Hypothalamus (tissue), 51 donors: Measurements from ENCODE around the gene RANBP9.

ENCODE experiments used
- DNase-seq, 51 donors: peaks; one replicate each; lab custom pipeline; 2025; lab: John Stamatoyannopoulos, UW

RANBP9 gene

DNA sequence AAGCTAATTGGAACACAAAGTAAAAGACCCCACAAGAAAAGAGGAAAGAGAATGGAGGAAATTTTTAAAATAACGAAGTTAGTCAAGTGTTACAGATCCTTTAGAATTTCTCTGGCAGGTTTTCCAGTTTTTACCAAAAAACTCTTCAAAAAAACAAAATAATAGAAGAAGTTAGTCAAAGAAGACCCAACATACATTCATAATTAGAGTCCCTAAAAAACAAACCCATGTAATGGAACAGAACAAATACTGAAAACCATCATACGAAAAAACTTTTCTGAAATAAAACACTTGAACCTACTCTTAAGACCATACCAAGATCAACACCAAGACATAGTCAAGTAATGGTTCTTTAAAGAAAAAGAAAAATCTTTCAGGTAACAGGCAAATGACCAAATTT is 31.6 kb downstream of the RANBP9 start:
- no peak for DNase-seq

GRCh38 chr6:13678255-13678983 is 33.2 kb downstream of the RANBP9 start:
- DNase-seq = no peak

DNA sequence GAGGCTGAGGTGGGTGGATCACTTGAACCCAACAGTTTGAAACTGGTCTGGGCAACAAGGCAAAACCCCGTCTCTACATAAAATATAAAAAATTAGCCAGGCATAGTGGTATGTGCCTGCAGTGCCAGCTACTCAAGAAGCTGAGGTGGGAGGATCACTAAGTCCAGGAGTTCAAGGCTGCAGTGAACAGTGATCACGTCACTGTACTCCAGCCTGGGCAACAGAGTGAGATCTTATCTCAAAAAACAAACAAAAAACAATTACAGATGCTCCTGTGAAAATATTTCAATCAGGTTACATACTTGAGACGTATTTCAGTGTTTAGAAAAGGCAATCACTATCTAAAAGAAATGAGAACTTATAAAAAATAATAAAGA is 33.8 kb downstream of the RANBP9 start:
- DNase-seq = no peak

GRCh38 chr6:13676551-13677156 is 35.0 kb downstream of the RANBP9 start:
- no peak for DNase-seq

GRCh38 chr6:13674533-13675190 is 37.0 kb downstream of the RANBP9 start:
- DNase-seq = no peak

DNA sequence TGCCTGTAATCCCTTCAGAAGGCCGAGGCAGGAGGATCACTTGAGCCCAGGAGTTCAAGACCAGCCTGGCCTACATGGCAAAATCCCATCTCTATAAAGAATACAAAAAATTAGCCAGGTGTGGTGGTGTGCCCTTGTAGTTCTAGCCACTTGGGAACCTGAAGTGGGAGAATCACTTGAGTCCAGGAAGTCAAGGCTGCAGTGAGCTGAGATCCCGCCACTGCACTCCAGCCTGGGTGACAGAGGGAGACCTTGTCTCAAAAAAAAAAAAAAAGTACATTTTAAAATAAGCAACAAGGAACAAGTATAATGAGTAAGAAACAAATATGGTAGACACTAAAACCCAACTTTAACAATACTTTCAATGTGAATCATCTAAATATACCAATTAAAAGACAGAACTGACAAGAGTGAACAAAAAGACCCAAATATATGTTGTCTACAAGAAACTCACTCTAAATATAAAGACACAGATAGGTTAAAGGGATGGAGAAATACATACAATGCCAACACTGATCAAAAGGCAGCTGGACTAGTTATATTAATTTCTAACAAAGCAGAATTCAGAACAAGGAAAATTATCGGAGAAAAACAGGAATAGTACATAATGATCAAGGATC is 37.7 kb downstream of the RANBP9 start:
- DNase-seq = no peak

GRCh38 chr6:13673368-13673767 is 38.3 kb downstream of the RANBP9 start:
- no peak for DNase-seq

GRCh38 chr6:13672904-13673303 is 38.7 kb downstream of the RANBP9 start:
- no peak for DNase-seq

- DNase-seq = no peak
Measured at GRCh38 chr6:13671548-13672127, 40.0 kb downstream of the RANBP9 start.

- no peak for DNase-seq
Measured at GRCh38 chr6:13669476-13669875, 42.2 kb downstream of the RANBP9 start.

DNA sequence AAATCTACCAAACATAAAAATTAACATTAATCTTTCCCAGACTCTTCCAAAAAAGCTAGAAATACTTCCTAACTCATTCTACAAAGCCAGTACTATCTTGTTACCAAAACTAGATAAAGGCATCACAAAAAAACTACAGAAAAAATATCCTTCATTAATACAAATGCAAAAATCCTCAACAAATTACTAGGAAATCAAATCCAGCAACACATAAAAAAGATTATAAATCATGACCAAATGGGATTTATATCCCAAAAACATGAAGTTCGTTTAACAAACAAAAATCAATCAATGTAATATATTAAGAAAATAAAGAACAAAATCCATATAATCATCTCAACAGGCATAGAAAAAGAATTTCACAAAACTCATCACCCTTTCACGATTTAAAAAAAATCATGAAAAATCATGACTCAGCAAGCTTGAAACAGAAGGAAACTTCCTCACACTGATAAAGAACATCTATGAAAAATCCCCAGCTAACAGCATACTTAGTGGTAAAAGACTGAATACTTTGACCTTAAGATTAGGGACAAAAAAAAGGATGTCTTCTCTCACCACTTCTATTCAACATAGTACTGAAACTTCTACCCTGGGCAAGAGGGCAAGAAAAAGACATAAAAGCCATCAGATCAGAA is 43.2 kb downstream of the RANBP9 start:
- DNase-seq = no peak

DNA sequence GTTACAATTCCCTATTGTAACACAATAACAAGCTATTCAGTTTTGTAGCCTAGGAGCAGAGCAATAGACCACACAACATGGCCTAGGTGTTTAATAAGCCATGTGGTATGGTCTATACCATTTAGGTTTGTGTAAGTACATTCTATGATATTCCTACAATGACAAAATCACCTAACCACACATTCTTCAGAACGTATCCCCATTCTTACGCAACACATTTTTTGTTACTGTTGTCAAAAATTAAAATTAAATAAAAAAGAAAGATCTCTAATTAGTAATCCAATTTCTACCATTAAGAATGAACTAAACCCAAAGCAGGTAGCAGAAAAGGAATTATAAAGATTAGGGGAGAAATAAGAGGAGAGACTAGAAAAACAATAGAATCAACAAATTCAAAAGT is 44.0 kb downstream of the RANBP9 start:
- no peak for DNase-seq

- no peak for DNase-seq
Measured at GRCh38 chr6:13666194-13667105, 45.2 kb downstream of the RANBP9 start.

GRCh38 chr6:13664703-13665352 is 46.8 kb downstream of the RANBP9 start:
- no peak for DNase-seq

DNA sequence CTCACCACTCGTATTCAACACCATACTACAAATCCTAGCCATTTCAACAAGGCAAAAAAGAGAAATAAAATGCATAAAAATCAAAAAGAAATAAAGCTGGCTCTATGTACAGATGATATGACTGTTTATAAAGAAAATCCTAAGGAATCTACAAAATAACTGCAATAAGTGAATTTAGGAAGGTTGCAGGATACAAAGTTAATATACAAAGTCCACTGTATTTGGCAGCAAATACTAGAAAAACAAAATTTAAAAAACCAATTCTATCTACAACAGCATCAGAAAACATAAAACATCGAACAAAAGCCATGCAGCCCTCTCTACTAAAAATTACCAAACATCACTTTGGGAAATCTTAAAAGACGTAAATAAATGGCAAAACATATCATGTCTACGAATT is 47.6 kb downstream of the RANBP9 start:
- DNase-seq = no peak

DNA sequence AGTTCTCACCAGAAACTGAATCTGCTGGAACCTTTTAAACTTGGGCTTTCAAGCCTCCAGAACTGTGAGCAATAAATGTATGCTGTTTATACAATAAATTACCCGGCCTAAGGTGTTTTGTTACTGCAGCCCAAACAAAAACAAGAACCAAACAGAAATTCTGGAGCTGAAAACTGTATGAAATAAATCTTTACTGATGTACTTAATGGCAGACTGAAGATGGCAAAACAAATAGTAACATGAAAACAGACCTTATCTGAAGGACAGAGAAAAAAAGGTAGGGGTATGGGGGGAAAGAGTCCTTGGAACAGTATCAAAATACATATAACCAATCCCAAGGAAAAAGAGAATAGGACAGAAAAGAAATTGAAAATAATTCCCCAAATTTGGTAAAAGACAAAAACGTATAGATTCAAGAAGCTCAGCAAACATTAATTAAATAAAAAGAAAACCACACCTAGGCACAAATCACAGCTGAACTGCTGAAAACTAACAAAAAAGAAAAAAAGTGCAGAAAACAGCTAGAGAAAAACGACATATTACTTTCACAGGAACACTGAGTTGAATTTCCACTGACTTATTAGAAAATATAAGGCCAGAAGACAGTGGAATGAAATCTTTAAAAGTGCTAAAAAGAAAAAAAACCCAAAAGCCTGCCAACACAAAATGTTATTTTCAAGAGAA is 48.8 kb downstream of the RANBP9 start:
- no peak for DNase-seq

- DNase-seq = no peak
Measured at GRCh38 chr6:13661647-13662046, 50.0 kb downstream of the RANBP9 start.

- no peak for DNase-seq
Measured at GRCh38 chr6:13660893-13661292, 50.7 kb downstream of the RANBP9 start.

GRCh38 chr6:13660273-13660672 is 51.4 kb downstream of the RANBP9 start:
- no peak for DNase-seq
